HTR-8/SVneo (cell line): Measurements from ENCODE around the gene STAC3.
A peak's percentile ranks its signal among the peaks of the same experiment; 100 is the strongest.

ENCODE experiments used
- DNase-seq: peaks from one replicate; pipeline ENCODE4 v3.0.0; 2011; ENCODE audit warnings: low spot score, mixed read lengths; ENCODE audit not compliant: insufficient read length
- FAIRE-seq: peaks from 2 replicates; lab custom pipeline; 2011; peaks lifted over from hg19 to GRCh38; lab: Jason Lieb, UNC

STAC3 gene

DNA sequence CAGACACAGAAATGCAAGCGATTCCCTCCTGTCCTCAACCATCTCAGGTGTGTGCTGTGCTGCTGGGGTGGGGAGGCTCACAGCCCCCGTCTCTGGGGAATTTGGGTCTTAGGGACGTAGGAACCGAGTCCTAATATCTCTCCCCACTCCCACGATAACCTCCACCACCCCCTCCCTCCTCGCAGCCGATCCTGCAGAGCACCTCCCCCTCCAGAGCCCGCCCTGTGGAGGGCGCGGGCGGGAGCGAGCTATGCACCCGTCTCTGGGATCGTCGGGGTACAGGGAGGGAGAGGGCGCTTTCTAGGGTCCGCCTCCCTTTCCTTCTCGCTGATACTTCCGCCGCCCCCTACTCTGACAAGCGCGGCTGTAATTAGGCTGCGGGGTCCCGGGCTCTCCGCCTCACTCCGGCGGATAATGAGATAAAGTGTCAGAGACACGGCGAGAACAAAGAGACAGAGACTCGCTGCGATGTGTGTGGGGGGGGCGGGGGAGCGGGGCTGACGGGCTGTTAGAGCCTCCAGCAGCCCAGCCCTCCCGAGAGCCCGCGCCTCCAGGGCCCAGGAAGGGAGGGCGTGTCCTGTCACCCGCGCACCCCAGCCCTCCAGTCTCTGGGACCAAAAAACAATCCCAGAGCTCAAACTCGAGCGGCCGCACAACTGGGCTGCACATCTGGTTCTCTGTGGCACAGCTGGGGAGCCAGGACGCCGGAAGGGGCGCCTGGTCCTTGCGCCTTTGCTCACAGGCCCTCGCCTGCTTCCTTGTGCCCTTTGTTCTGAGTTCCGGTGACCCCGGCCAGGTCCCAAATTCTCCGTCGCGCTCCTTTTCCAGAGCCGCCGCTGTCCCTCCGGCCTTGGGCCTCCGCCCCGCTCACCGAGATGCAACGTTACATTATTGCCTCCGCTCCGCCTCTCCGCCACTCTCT lies 12.8 kb downstream of the STAC3 start:
- DNase-seq, result no peak
- FAIRE-seq, result no peak

DNA sequence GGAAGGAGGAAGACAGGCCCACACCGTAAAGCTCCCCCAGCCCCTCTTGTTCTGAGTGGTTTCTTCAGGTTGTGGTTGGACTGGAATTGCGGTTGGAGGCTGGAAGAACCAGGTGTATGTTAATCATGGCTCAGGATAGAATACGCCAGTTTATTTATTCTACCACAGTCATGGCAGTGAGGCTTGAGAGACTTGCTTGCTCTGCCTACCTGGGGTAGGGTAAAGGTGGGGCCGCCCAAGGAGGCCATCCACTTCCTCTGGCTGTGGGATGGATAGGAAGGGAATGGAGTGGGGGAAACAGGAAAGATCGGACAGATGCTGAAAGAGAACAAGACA lies 13.4 kb downstream of the STAC3 start:
- DNase-seq (no peak), FAIRE-seq (no peak)

DNA sequence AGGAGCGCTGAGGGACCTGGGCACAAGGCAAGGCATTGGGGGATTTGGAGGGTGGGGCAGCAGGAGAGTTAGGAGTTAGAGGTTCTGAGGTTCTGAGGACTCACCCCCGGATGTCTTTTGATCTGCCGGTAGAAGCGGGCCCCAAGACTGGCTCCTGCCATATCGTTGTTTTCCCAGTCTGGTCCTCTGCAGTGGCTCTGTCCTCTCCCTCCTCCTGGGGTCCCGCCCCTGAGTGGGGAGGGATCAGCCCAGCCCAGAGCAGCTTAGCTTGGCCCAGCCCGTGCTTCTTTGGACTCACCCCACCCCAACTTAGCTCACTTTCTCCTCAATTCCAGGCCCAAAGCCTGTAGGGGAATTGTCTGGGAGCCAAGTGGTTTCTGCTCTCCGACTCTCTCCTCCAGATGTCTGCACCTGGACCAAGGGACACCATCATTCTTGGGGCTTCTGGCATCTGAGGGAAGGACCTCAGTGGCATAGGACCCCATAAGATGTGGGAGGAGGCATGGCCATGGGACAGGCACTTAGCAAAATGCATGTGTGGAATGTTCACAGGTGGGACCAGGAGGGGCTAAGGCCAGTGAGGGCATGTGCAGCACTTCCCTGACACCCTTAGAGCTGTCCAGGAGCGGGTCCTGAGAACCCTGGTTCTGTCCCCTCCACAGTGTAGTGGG lies 13.9 kb downstream of the STAC3 start:
- FAIRE-seq, result no peak
- no peak for DNase-seq

DNA sequence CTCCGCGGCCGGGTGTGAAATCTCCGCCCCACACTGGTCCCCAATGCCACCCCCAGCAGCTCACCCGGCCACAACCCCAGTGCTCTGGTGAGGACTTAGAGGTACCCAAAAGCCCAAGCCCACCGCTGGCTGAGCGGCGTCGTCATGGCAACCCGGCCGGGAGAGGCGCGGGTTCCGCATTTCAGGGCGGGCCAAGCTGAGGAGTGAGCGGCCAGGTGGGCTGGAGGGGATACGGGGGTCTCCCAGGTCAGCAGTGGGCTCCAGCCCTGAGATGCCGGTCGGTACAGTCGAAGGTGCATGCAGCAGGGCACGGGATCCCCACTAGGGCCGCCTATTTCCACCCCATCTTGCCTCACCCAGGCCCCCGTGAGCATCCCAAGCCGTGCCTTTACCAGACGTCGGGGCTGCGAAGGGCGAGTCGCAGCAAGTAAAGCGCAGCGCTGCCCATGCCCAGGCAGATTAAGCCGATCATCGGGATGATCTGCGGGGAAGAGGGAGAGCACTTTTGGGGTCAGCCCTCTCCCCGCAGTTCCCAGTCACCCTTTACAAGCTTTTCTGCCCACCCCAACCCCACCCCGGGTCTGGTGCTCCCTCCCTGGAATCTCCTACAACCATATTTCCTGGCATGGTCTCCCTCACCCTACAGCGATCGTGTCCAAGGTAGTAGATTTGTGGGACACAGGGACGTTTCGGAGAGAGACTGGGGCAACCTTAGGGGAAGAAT lies 14.6 kb downstream of the STAC3 start:
- DNase-seq (no peak), FAIRE-seq (no peak)

DNA sequence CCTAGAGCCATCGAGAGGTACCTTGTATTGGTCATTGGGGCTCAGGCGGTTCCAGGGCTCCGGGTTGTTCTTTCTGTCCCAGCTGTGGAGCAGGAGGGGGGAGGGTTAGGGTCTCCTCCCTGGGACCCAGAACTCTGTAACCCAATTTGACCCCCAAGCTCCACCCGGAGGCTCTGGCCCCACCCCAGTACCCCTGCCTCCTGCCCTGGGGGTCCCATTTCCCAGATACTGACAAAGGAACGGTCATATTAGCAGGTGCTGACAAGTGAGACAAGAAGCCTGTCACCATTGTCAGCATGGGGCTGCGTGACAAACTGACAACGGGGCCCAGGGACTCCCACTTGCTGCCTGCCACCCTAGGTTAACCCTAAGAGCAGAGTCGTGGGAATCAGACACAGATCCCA lies 15.3 kb downstream of the STAC3 start:
- no peak for DNase-seq
- FAIRE-seq, result no peak

DNA sequence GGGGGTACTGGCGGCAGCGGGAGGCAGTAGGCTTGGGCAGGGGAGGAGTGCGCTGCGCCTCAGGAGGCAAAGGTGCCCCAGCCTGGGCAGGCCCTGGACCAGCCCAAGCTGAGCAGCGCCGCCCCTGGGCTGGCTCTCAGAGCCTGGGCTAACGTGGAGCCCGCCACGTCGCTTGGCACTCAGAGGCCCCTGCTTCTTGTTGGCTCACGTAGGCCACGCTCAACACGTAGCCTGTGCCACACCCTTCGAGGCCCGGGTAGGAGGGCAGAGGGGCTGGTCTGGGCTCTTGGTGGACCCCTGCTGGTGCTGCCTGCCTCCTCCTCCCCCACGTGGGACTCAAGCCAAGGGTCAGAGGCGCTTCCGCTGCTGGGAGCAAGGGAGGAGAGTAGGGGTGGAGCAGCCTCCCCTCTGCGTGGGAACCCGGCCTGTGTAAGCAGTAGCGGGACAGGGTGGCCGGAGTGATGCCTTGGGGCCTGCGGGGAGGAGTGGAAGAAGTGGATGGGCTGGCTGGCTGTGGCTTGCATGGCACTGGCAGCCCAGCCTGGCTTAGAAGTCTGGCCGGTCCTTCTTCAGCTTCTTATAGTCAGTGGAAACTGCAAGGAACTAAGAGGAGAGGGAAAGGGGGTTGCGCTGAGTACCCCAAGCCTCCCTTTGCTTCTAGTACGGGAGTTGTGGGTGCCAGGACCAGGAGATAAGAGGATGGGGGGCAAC lies 15.8 kb downstream of the STAC3 start:
- no peak for FAIRE-seq
- no peak for DNase-seq

DNA sequence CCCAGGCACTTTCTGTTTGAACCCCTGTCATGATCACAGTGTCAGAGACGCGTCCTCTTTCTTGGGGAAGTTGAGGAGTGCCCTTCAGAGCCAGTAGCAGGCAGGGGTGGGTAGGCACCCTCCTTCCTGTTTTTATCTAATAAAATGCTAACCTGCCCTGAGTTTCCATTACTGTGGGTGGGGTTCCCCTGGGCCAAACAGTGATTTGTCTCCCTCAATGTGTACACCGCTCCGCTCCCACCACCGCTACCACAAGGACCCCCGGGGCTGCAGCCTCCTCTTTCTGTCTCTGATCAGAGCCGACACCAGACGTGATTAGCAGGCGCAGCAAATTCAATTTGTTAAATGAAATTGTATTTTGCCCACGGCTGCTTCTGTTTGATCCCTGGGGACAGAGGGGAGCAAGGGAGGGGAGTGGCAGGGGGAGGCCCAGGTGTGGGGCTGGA lies 16.4 kb downstream of the STAC3 start:
- DNase-seq (no peak), FAIRE-seq (no peak)

DNA sequence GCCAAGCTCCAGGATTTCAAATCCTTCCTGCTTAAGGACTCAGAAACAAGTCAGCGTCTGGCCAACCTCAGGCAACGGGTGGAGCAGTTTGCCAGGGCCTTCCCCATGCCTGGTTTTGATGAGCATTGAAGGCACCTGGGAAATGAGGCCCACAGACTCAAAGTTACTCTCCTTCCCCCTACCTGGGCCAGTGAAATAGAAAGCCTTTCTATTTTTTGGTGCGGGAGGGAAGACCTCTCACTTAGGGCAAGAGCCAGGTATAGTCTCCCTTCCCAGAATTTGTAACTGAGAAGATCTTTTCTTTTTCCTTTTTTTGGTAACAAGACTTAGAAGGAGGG lies 16.8 kb downstream of the STAC3 start:
- FAIRE-seq (no peak), DNase-seq (no peak)

DNA sequence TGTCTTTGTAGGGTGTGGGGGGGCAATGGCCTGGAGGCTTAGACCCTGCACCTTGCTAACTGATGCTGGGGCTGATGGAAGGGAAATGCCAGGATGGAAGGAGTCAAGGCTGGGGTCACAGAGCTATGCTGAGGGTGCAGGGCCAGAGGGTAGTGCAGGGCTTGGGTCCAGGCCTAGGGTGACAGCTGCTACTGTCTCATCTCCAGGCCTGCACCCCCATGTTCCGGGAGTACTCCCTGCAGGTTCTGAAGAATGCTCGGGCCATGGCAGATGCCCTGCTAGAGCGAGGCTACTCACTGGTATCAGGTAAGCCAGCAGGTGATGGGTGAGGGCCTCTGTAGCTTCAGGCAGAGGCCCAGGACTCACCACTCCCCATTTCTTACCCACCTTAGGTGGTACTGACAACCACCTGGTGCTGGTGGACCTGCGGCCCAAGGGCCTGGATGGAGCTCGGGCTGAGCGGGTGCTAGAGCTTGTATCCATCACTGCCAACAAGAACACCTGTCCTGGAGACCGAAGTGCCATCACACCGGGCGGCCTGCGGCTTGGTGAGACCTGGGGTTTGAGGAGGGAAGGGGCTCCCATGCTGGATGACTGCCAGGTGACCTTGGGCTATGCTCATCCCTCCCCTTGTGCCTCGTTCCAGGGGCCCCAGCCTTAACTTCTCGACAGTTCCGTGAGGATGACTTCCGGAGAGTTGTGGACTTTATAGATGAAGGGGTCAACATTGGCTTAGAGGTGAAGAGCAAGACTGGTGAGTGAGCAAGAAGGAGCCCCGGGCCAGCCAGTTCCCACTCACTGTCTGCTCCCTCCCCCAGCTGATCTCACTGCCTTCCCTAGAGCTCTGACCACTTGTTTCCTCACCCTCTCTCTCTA lies 17.4 kb downstream of the STAC3 start:
- DNase-seq (no peak), FAIRE-seq (no peak)

DNA sequence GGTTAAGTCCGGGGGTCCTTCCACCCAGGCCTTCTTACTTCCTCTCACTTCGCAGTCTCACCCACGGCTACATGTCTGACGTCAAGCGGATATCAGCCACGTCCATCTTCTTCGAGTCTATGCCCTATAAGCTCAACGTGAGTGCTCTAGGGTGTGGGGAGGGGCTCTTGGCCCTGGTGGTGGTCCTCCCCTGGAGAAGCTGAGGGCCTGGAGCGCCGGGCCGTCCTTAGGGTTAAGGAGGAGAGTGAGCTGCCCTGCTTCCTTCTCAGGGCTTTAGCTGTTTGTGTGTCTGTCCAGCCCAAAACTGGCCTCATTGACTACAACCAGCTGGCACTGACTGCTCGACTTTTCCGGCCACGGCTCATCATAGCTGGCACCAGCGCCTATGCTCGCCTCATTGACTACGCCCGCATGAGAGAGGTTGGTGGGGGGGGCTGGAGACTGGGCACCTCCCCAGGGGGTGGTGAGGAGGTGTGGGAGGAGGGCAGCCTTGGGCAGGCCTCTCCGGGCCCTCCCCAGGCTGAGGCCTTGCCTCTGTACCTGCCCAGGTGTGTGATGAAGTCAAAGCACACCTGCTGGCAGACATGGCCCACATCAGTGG lies 18.7 kb downstream of the STAC3 start:
- FAIRE-seq, result no peak

DNA sequence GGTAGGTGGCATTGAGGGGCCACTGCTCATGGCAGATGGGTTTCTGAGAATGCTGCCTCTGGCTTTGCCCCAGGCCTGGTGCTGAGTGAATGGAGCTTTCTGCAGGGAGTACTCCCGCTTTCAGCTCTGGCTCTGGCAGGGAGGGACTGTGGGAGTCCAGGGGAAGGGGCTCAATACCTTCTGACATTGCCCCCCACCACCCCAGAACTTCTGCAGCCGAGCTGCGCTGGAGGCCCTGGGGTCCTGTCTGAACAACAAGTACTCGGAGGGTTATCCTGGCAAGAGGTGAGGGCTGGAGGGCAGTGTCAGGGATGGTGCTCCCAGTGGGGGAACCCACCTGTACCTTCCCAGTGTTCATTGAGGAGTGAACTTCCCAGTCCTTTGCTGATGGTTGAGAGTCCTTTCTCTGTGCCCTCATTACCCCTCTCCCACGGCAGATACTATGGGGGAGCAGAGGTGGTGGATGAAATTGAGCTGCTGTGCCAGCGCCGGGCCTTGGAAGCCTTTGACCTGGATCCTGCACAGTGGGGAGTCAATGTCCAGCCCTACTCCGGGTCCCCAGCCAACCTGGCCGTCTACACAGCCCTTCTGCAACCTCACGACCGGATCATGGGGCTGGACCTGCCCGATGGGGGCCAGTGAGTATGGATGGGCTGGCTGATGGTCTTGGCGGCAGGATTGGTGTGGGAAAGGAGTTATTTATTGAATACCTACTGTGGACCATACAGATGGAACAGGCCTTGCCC lies 19.5 kb downstream of the STAC3 start:
- no peak for DNase-seq
- FAIRE-seq, result no peak

More for the DNA sequence above, 18.7 kb downstream of the STAC3 start:
- DNase-seq, result no peak

DNA sequence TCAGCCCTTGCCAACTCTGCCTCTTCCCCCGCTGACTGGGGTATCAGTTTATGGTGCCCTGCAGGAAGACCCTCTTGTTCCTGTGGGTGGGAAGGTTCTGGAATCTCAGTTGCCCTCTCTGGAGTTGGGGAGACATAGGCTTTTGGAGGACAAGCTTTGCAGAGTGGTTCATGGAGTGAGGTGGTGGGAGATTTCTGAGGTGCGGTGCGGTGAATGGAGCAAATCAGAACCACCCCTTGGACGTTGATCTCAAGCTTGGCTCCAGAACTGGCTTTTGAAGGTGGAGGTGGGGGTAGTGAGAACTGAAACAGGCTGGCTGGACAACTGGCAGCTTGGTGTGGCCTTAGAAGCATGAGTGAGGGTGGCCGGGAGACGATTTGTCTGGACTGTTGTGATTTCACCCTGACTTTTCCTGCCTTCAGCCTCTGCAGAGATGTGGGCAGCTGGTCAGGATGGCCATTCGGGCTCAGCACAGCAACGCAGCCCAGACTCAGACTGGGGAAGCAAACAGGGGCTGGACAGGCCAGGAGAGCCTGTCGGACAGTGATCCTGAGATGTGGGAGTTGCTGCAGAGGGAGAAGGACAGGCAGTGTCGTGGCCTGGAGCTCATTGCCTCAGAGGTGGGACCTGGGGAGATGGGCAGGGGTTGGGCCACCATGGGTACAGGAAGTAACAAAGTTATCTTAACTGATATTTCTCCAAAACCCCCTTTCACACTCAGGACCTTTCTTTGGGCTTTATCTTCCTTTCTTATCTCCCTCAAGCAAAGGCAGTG lies 20.4 kb downstream of the STAC3 start:
- FAIRE-seq, result no peak
- no peak for DNase-seq

DNA sequence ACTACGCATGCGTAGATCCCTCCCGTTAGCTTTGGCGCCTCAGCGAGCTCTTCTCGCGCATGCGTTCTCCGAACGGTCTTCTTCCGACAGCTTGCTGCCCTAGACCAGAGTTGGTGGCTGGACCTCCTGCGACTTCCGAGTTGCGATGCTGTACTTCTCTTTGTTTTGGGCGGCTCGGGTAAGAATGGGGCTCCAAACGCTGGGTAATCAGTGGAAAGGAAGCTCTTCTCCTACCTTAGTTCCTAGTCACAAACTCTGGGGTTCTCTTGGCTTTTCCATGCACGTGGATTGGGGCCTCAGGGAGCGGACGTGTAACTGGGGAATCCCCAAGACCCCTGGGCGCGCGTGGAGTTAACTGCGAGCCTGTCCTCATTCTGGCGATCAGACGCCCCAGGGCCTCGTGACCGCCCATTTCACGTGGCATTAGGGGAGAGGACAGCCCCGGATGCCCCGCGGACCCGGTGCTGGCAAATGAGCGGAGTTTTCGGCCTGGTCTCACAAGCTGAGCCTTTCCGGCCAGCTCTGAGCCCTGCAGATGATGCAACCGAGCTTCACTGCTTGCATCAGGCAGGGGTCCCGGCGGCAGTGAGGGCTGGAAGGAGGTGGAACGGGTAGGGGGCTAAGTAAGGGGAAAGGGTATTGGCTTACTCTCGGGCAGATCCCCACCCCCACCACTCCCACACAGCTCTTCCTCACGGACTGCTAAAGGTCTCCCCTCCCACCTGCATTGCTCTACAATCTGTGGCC lies 21.2 kb downstream of the STAC3 start, which contains the start of gene SHMT2:
TSS of gene SHMT2 (plus strand) at position 78 of the 747 bp plus-strand sequence. CDS start at position 146, 68 bp downstream.
- no peak for FAIRE-seq
- DNase-seq, result peak; percentile 99

DNA sequence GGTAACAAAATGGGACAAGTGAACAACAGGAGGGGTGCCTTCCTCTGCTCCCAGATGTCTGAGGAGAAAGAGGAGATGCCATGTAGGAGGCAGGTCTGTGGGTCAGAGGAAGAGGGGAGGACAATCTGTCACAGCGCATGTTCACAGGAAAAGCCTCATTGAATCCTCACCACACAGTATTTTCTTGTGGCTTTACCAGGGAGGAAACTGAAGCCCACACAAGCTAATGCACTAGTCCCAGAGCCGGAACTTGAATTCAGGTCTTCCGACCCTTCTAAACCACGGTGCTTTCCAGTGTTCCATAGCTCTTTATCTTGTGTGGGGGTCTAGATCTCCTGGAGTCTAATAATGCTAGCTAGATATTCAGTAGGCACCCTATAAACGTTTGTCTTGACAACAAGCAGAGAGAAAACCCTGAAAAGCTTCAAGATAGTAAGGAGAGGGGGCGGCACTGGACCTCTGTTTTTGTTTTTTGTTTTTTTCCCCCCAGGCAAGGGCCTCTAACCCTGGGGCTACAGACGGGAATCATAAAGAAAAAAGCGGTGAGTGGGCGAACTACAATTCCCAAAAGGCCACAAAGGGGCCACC lies 21.8 kb downstream of the STAC3 start:
- FAIRE-seq (no peak), DNase-seq (no peak)

DNA sequence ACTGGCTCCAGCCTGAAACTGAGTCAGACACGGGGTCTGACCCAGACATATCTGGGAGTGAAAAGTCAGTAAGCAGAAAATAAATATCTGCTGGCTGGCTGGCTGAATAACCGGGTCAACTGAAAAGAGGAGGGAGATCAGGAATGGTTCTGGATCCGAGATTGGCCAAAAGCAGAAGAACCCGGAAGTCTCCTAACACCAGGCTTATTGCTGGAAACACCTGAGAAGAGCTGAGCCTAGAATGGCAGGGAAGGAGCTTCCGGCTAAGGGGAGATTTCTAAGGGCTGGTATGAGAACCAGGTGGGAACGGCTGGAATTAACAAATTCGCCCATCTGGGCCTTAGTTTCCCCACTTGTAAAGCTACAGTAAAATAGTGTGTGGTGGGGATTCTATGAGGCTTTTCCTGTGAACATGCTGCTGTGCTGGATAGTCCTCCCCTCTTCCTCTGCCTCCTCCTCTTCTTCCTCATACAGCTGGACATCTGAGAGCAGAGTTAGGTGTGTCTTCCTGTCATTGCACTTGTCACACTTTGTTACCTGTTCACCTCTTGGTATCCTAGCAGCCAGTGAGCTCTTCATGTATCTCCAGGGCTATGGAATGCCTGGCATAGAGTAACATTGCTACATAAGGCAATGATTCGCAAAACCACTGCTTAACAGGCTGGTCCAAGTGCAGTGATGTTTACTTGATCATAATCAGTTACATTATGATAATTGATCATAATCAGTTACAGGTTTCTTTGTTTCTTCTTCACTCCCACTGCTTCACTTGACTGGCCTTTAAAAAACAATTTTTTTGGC lies 23.5 kb downstream of the STAC3 start:
- DNase-seq (no peak), FAIRE-seq (no peak)
